HG03469 (cell line): Measurements from ENCODE around the gene GPER1.
A peak's percentile ranks its signal among the peaks of the same experiment; 100 is the strongest.
"Not testable (repeated sequence)": the region's sequence is repeated elsewhere in the genome, so short reads cannot be mapped to it uniquely, and the experiment has no call there.

Experiments
- ATAC-seq: cut with Tn5 transposase; IDR thresholded peaks from one replicate; pipeline ENCODE4 v1.9.1; 2021; ENCODE audit warnings: mild to moderate bottlenecking, moderate library complexity, moderate number of reproducible peaks; ENCODE audit not compliant: unreplicated experiment

The GPER1 gene

DNA sequence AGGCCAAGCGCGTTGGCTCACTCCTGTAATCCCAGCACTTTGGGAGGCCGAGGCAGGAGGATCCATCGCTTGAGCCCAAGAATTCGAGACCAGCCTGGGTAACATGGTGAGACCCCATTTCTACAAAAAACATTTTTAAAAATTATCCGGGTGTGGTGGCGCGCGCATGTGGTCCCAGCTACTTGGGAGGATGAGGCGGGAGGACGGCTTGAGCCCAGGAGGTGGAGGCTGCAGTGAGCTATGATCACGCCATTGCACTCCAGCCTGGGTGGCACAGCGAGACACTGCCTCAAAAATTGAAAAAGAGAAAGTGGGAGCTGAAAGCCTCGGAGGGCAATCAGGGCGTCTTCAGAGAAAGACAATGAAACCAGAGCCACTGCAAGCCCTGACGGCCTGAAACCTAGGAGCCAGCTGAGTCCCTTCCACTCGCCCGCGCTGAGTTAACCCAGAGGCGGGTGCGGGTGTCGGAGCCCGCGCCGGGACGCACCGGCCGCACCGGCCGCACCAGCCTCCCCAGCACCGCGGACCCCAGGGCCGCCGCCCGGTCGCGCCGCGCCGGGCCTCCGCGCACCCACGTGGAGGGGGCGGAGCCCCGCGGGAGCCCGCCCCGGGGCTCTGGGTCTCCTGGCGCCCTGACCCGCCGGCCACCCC, 49.7 kb downstream of the GPER1 start:
- peak; percentile 27 for ATAC-seq

- ATAC-seq: no peak
Observed at GRCh38 chr7:1140476-1141104, 52.7 kb downstream of the GPER1 start.

DNA sequence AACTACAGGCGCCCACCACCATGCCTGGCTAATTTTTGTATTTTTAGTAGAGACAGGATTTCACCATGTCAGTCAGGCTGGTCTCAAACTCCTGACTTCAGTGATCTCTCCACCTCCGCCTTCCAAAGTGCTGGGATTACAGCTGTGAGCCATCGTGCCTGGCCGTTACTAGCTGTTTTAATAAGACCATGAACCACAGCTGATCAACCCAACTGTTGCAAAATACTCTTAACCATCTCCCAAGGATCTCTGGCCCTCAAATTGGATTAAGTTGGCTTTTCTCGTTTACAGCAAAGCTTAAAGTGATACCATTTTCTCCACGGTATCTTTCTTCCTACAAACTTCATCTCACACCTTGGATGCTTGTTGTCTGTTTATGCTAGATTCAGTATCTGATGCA, 53.7 kb downstream of the GPER1 start:
- ATAC-seq: no peak

- ATAC-seq: no peak
Observed at GRCh38 chr7:1142051-1142635, 54.2 kb downstream of the GPER1 start.

DNA sequence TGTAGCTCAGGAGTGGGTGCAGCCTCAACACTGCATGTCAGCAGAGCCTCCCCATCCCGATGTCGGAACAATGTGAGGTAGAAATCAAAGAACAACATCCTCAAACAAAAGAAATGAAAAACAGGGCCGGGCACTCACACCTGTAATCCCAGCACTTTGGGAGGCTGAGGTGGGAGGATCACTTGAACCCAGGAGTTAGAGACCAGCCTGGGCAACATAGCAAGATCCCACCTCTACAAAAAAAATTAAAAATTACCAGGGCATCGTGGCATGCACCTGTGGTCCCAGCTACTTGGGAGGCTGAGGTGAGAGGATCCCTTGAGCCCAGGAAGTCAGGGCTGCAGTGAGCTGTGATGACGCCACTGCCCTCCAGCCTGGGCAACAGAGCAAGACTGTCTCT, 55.1 kb downstream of the GPER1 start:
- ATAC-seq: not testable (repeated sequence)
